ENCODE results near the gene PANX3.

The PANX3 gene

GRCh38 chr11:124582565-124582964 is 28.7 kb upstream of the PANX3 start:
- no peak for DNase-seq (ENCODE audit: low spot score)
- CTCF ChIA-PET, result interaction anchor here (0.6 kb wide), 1 partner anchor 814 kb away, joined by 4 read pairs; no protein-coding TSS in a partner anchor
- no peak for TF ChIP-seq CTCF (conservative IDR thresholded peaks at IDR 0.05; ENCODE audit: low read depth)
- no peak overlapping the region for H3K27ac ChIP-seq
- POLR2A ChIA-PET (ENCODE audit: low non-redundant PET), result no interaction called here

- ChIA-PET CTCF (interaction anchor here (0.6 kb wide), 1 partner anchor 18 kb away, joined by 5 read pairs; no protein-coding TSS in a partner anchor), POLR2A (ENCODE audit: low non-redundant PET) (no interaction called here)
Observed at GRCh38 chr11:124583781-124584180, 27.4 kb upstream of the PANX3 start.

GRCh38 chr11:124584681-124585372 is 26.4 kb upstream of the PANX3 start:
- ChIA-PET CTCF (interaction anchor here (0.6 to 1.2 kb wide), 3 partner anchors 26 to 343 kb away, joined by 3 to 4 read pairs (median 3); partner anchors contain the start of gene PANX3), POLR2A (ENCODE audit: low non-redundant PET) (no interaction called here)
- no peak for DNase-seq (ENCODE audit: low spot score)
- TF ChIP-seq CTCF (conservative IDR thresholded peaks at IDR 0.05; ENCODE audit: low read depth), result no peak
- no peak overlapping the region for H3K27ac ChIP-seq

More at GRCh38 chr11:124583781-124584180, 27.4 kb upstream of the PANX3 start:
- TF ChIP-seq CTCF (conservative IDR thresholded peaks at IDR 0.05; ENCODE audit: low read depth), result no peak
- DNase-seq (ENCODE audit: low spot score), result no peak
- no peak overlapping the region for H3K27ac ChIP-seq

- ChIA-PET CTCF (interaction anchor here (0.5 to 1.2 kb wide), 7 partner anchors 8 to 1402 kb away, joined by 3 to 4 read pairs (median 3); partner anchors contain the start of gene PANX3), POLR2A (ENCODE audit: low non-redundant PET) (no interaction called here)
- H3K27ac ChIP-seq, result no peak overlapping the region
- peak; percentile 34 for DNase-seq (ENCODE audit: low spot score)
- TF ChIP-seq CTCF (conservative IDR thresholded peaks at IDR 0.05; ENCODE audit: low read depth), result peak; percentile 56
Observed at GRCh38 chr11:124586238-124586860, 24.9 kb upstream of the PANX3 start.

- DNase-seq (ENCODE audit: low spot score), result no peak
- H3K27ac ChIP-seq, result no peak overlapping the region
- ChIA-PET POLR2A (ENCODE audit: low non-redundant PET) (no interaction called here), CTCF (no interaction called here)
- no peak for TF ChIP-seq CTCF (conservative IDR thresholded peaks at IDR 0.05; ENCODE audit: low read depth)
Observed at GRCh38 chr11:124591430-124591829, 19.8 kb upstream of the PANX3 start.

- no peak for DNase-seq (ENCODE audit: low spot score)
- CTCF ChIA-PET, result no interaction called here
- POLR2A ChIA-PET (ENCODE audit: low non-redundant PET), result no interaction called here
- no peak for TF ChIP-seq CTCF (conservative IDR thresholded peaks at IDR 0.05; ENCODE audit: low read depth)
- no peak overlapping the region for H3K27ac ChIP-seq
Observed at GRCh38 chr11:124592627-124593026, 18.6 kb upstream of the PANX3 start.

Measured in RWPE1 (cell line).